CD14-positive monocyte (primary cell): ENCODE results near the gene WWOX. TPM values are rescaled to one million over a fixed set of nuclear protein-coding genes. Genes with fewer than 3 reads are reported as not detected.

ENCODE experiments used
- DNase-seq, 3 donors: peaks; one replicate each; pipeline ENCODE4 v3.0.0-alpha.2; 2011 to 2022
- H2AFZ ChIP-seq: 2 replicates; pipeline ENCODE4 v1.6.0; 2012; ENCODE audit warnings: mild to moderate bottlenecking, low read depth, low read length, inconsistent platforms; ENCODE audit not compliant: insufficient read depth, poor library complexity, severe bottlenecking
- H3K27ac ChIP-seq, 2 donors: 1 replicate in 1 of 2; 2 replicates in 1 of 2; pipeline ENCODE4 v1.5.1; 2012 to 2013; ENCODE audit warnings: low read length in 2 of 2, control low read depth in 1 of 2, inconsistent platforms in 1 of 2, low read depth in 1 of 2, mild to moderate bottlenecking in 1 of 2
- H3K27me3 ChIP-seq, 2 donors: one replicate each; pipeline versions ENCODE4 v1.6.0 to v1.6.1; 2011 to 2013; ENCODE audit warnings: low read length in 2 of 2; ENCODE audit not compliant: control insufficient read depth in 2 of 2, insufficient read depth in 2 of 2
- H3K36me3 ChIP-seq, 2 donors: replicated peaks in 1 of 2; 1 replicate in 1 of 2; 2 replicates in 1 of 2; pipeline versions ENCODE4 v1.5.1 to v1.6.1; 2012 to 2013; ENCODE audit warnings: low read length in 2 of 2, control low read depth in 1 of 2, inconsistent platforms in 1 of 2, mild to moderate bottlenecking in 1 of 2; ENCODE audit not compliant: insufficient read depth in 2 of 2, control insufficient read depth in 1 of 2
- H3K4me1 ChIP-seq, 2 donors: 1 replicate in 1 of 2; 2 replicates in 1 of 2; pipeline versions ENCODE4 v1.5.1 to v1.6.1; 2012 to 2013; ENCODE audit warnings: low read length in 2 of 2, control low read depth in 1 of 2, inconsistent platforms in 1 of 2, mild to moderate bottlenecking in 1 of 2, moderate library complexity in 1 of 2; ENCODE audit not compliant: insufficient read depth in 2 of 2, control insufficient read depth in 1 of 2
- H3K4me2 ChIP-seq: replicated peaks from 2 replicates; pipeline ENCODE3; 2012; ENCODE audit warnings: low read length, moderate library complexity, mild to moderate bottlenecking; ENCODE audit not compliant: poor library complexity, severe bottlenecking; ENCODE audit errors: extremely low read depth
- H3K4me3 ChIP-seq, 3 experiments: fragments of 200-600 bp in 1 of 3; sonication (generic) in 1 of 3; replicated peaks in 1 of 3; 1 replicate in 2 of 3; 2 replicates in 1 of 3; pipeline ENCODE4 v1.5.1; 2011 to 2013; ENCODE audit warnings: low read length in 3 of 3, mild to moderate bottlenecking in 3 of 3, control low read depth in 2 of 3, low read depth in 2 of 3, inconsistent platforms in 1 of 3, moderate library complexity in 1 of 3
- H3K79me2 ChIP-seq: 2 replicates; pipeline ENCODE4 v1.6.0; 2012; ENCODE audit warnings: mild to moderate bottlenecking, control low read depth, inconsistent platforms, low read length, moderate library complexity; ENCODE audit not compliant: insufficient read depth
- H3K9ac ChIP-seq: 2 replicates; pipeline ENCODE4 v1.6.0; 2017; ENCODE audit warnings: low read length, mild to moderate bottlenecking; ENCODE audit not compliant: insufficient read depth, poor library complexity, severe bottlenecking
- H3K9me3 ChIP-seq, 2 donors: replicated peaks in 1 of 2; 1 replicate in 1 of 2; 2 replicates in 1 of 2; pipeline versions ENCODE4 v1.5.1 to v1.6.1; 2012 to 2013; ENCODE audit warnings: low read length in 2 of 2, control low read depth in 1 of 2; ENCODE audit not compliant: control insufficient read depth in 1 of 2, insufficient read depth in 1 of 2
- H4K20me1 ChIP-seq: 2 replicates; pipeline ENCODE4 v1.6.0; 2012; ENCODE audit warnings: mild to moderate bottlenecking, low read length, control low read depth, moderate library complexity; ENCODE audit not compliant: insufficient read depth
- H3K27ac Mint-ChIP-seq, 7 donors: one replicate each; pipeline ENCODE4 v1.8.0; 2020; ENCODE audit warnings: mild to moderate bottlenecking in 7 of 7, mixed read lengths in 7 of 7, moderate library complexity in 6 of 7, inconsistent platforms in 2 of 7
- H3K27me3 Mint-ChIP-seq, 3 donors: one replicate each; pipeline ENCODE4 v1.8.0; 2021 to 2022; ENCODE audit warnings: low read depth in 3 of 3, mild to moderate bottlenecking in 3 of 3, mixed read lengths in 3 of 3, moderate library complexity in 3 of 3, inconsistent platforms in 1 of 3
- H3K36me3 Mint-ChIP-seq, 2 donors: one replicate each; pipeline ENCODE4 v1.8.0; 2020; ENCODE audit warnings: mixed read lengths in 2 of 2, inconsistent platforms in 1 of 2, mild to moderate bottlenecking in 1 of 2
- H3K4me1 Mint-ChIP-seq: one replicate; pipeline ENCODE4 v1.8.0; 2020; ENCODE audit warnings: mild to moderate bottlenecking, mixed read lengths
- H3K4me3 Mint-ChIP-seq, 2 donors: one replicate each; pipeline ENCODE4 v1.8.0; 2020; ENCODE audit warnings: mild to moderate bottlenecking in 2 of 2, mixed read lengths in 2 of 2, moderate library complexity in 1 of 2
- H3K9me3 Mint-ChIP-seq, 7 donors: one replicate each; pipeline ENCODE4 v1.8.0; 2020 to 2022; ENCODE audit warnings: mixed read lengths in 7 of 7, mild to moderate bottlenecking in 6 of 7, moderate library complexity in 6 of 7, inconsistent platforms in 2 of 7
- CTCF ChIP-seq: fragments of 200-600 bp; IDR thresholded peaks from one replicate; pipeline ENCODE4 v1.8.0; 2022; ENCODE audit warnings: antibody characterized with exemption, mild to moderate bottlenecking
- WGBS: methylation state at CpG from one replicate; pipeline ENCODE4 v1.1.5; 2013; ENCODE audit warnings: missing lambda C conversion rate; ENCODE audit not compliant: insufficient coverage; 5-methylcytosine and 5-hydroxymethylcytosine counted together
- intact Hi-C, 2 donors: fragments of 100-400 bp; cut with micrococcal nuclease; formaldehyde crosslinking; loops; one replicate each; pipeline versions ENCODE4 v1.15.0 to v1.15.1; 2023
- polyA plus RNA-seq, 3 donors: library from polyadenylated mRNA; depleted of rRNA in 1 of 3; unstranded in 2 of 3; stranded (reverse) in 1 of 3; fragments of 300-500 nt in 2 of 3; fragments of >200 nt in 1 of 3; fragmentation: Illumina TruSeq in 2 of 3; gene quantifications; 1 replicate in 2 of 3; 2 replicates in 1 of 3; pipeline ENCODE4 v1.2.3, GENCODE V29; 2012 to 2021

WWOX gene
- polyA plus RNA-seq, 3 donors: 4.0 to 7.0 (median 6.3) TPM

- 90% methylated on average over 2 of the region's 5 CpGs for WGBS
- TF ChIP-seq CTCF: no peak
- intact Hi-C loops: no loop called here
- Histone ChIP-seq H3K27ac (no peak overlapping the region), H3K9me3 (no peaks in the 10 kb centered on the region), H3K4me3 (no peak overlapping the region), H4K20me1 (no peaks in the 10 kb centered on the region), H3K36me3 (no peaks in the 10 kb centered on the region), H3K27me3 (no peaks in the 10 kb centered on the region), H3K9ac (no peak overlapping the region), H3K79me2 (no peaks in the 10 kb centered on the region), H3K4me2 (no peak overlapping the region), H2AFZ (no peak overlapping the region), H3K4me1 (no peaks in the 10 kb centered on the region)
- H3K27ac Mint-ChIP-seq: peak overlapping the region in 1 of 7 donors; percentile 4
- no peak for DNase-seq
- H3K27me3 Mint-ChIP-seq: peaks cover 0 to 2% (median 0%) of the 10 kb centered on the region in 3 donors
- no peak overlapping the region for H3K4me3 Mint-ChIP-seq
- H3K36me3 Mint-ChIP-seq: no peaks in the 10 kb centered on the region
- H3K9me3 Mint-ChIP-seq: peaks cover 0 to 5% (median 0%) of the 10 kb centered on the region in 7 donors
- H3K4me1 Mint-ChIP-seq: no peaks in the 10 kb centered on the region
Observed at GRCh38 chr16:78684655-78685375, 585.4 kb downstream of the WWOX start.

- Mint-ChIP-seq H3K9me3 (peaks cover 0 to 13% (median 3%) of the 10 kb centered on the region in 7 donors), H3K4me1 (no peaks in the 10 kb centered on the region), H3K4me3 (no peak overlapping the region), H3K27me3 (peaks cover 0 to 2% (median 0%) of the 10 kb centered on the region in 3 donors), H3K27ac (no peak overlapping the region), H3K36me3 (no peaks in the 10 kb centered on the region)
- H2AFZ ChIP-seq: no peak overlapping the region
- no peaks in the 10 kb centered on the region for H3K79me2 ChIP-seq
- no peak overlapping the region for H3K27ac ChIP-seq
- no peak overlapping the region for H3K4me2 ChIP-seq
- H4K20me1 ChIP-seq: no peaks in the 10 kb centered on the region
- no peaks in the 10 kb centered on the region for H3K36me3 ChIP-seq
- TF ChIP-seq CTCF: no peak
- no peak overlapping the region for H3K9ac ChIP-seq
- intact Hi-C loops: no loop called here
- no peak for DNase-seq
- H3K9me3 ChIP-seq: peaks cover 0 to 4% of the 10 kb centered on the region in 2 donors
- no peaks in the 10 kb centered on the region for H3K27me3 ChIP-seq
- WGBS: 97% methylated on average over 3 of the region's 5 CpGs
- no peaks in the 10 kb centered on the region for H3K4me1 ChIP-seq
- no peak overlapping the region for H3K4me3 ChIP-seq
Observed at GRCh38 chr16:78686601-78687000, 587.1 kb downstream of the WWOX start.
